KOPT-K1 (cell line): Measurements from ENCODE around the gene OLFML2A.
A peak's percentile ranks its signal among the peaks of the same experiment; 100 is the strongest.
"Not testable (repeated sequence)": the region's sequence is repeated elsewhere in the genome, so short reads cannot be mapped to it uniquely, and the experiment has no call there.

ENCODE experiments used
- H3K27ac ChIP-seq: fragments of 200-600 bp; sonication (generic); 2 replicates; pipeline ENCODE4 v1.5.1; 2016; ENCODE audit warnings: antibody characterized with exemption, mild to moderate bottlenecking, low read depth, low read length; ENCODE audit not compliant: poor library complexity, severe bottlenecking
- H3K36me3 ChIP-seq: fragments of 200-600 bp; sonication (generic); 2 replicates; pipeline ENCODE4 v1.5.1; 2017; ENCODE audit warnings: antibody characterized with exemption, mild to moderate bottlenecking, low read length, moderate library complexity; ENCODE audit not compliant: insufficient read depth
- H3K9me3 ChIP-seq: fragments of 200-600 bp; sonication (generic); 2 replicates; pipeline ENCODE4 v1.5.1; 2017; ENCODE audit warnings: antibody characterized with exemption, low read length, mild to moderate bottlenecking; ENCODE audit not compliant: insufficient read depth, poor library complexity, severe bottlenecking

Gene OLFML2A

DNA sequence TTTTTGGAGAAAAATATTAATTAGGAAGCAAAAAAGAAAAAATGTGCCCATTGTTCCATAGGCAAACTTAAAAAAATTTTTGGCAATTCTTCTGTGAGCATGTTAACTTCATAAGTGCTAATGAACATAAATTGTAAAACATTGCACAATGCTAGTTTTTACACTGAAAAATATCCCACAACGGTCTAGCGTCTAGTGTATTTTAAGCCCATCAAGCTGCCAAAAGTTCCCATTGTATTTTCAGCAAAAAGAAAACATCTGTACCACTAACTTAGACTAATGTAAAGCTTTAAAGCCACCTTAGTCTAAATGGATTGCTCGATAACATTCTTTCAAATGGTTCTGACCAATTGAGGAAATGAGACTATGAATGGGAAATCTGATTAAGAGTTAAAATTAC lies 8.6 kb upstream of the OLFML2A start:
- no peaks in the 10 kb centered on the region for H3K9me3 ChIP-seq
- H3K36me3 ChIP-seq: no peaks in the 10 kb centered on the region
- H3K27ac ChIP-seq: no peak overlapping the region

DNA sequence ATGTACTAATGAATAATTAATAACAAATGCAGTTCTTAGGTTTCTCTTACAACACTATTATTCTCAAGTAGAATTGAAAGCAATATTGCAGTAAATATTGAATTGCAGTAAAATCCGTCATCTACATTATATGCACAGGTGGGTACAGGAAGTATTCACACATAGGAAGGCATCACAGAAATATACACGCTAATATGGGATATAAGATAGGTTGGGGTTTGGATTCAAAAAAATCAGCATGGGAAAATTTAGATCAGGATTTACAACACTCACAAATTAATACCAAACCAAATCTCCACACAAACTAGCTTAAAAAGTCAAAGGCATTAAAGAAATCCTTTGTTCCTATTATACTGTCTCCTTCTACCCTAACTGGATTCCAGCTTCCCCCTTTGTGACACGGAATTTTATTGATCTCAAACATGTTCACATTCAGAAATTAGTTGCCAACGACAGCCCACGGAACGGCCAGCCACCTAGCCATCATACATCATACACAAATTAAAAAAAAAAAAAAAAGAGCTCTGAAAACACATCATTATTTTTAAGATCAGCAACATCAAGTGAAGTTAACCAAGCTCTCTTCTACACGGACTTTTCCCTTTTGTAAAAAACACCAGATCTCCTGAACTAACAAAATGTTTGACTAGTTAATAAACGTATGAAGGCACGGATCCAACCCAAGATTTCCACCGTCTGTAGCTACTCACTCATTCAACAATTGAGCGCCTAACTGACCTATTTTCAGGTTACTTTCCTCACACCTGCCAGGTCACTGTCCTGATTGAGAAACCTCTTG lies 8.0 kb upstream of the OLFML2A start:
- Histone ChIP-seq H3K9me3 (no peaks in the 10 kb centered on the region), H3K36me3 (no peaks in the 10 kb centered on the region), H3K27ac (no peak overlapping the region)

DNA sequence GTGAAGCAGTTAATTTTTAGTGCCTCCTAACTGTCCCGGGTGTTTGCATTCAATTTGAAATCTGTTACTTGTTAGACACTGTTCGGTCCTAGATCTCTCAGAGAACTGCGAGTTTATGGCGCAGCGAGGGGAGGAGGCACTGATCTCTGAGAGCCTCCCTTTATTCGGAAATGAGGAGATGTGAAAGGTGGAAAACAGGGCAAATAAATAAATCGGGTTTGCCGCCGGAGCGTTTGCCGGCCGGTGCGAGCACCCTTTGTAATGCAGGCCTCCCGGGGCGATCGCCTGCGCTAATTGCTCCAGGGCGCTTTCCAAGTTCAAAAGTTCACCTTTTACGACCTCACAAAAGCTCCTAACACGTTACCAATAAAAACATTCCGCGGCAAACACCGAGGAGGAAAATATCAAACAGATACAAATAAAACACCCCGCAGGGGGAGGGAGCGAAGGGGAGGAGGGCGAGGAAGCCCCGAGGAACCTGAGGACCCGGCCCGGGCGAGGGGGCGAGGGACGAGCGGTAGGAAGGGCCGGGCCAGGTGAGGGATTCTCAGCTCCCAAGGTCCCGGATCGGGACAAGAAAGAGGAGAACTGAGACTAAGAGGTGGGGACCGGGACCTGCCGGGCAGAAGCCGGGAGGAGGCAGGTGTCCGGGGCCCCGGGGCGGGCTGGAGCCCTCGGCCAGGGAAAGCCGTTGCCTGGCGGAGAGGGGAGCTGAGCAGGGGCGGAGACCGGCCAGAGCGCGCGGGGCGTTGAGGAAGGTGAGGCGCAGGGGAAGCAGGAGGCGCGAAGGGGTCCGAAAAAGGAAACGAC lies 7.2 kb upstream of the OLFML2A start:
- H3K36me3 ChIP-seq: no peaks in the 10 kb centered on the region
- H3K27ac ChIP-seq: no peak overlapping the region
- no peaks in the 10 kb centered on the region for H3K9me3 ChIP-seq

DNA sequence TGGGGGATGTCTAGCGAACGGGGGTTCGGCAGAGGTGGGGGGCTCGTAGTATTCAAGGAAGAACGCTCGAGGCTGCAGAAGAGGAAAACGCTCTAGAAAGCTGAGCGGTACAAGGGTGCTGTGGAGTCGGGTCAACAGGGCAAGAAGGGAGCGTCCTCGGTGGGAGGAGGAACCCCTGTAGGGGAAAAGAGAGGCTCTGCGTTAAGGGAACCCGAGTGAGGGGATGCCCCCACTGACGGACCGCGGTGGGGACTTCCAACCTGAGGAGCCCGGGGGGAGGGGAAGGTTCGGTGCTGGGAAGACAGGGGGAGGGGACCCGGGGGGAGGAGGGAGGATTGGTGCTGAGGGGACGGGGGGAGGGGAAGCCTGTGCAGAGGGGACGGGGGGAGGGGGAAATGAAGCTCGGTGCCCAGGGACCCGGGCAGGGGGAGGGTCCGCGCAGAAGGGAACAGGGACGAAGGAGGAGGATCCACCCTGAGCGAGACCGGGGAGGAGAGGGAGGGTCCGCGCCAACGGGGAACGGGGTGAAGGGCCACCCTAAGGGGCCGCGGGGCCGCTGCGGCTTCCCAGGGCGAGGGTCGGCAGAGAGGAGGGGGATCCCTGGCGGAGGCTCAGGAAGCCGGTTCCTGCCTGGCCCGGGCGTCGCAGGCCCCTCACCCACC lies 6.4 kb upstream of the OLFML2A start:
- H3K36me3 ChIP-seq: no peaks in the 10 kb centered on the region
- H3K27ac ChIP-seq: no peak overlapping the region
- H3K9me3 ChIP-seq: no peaks in the 10 kb centered on the region

DNA sequence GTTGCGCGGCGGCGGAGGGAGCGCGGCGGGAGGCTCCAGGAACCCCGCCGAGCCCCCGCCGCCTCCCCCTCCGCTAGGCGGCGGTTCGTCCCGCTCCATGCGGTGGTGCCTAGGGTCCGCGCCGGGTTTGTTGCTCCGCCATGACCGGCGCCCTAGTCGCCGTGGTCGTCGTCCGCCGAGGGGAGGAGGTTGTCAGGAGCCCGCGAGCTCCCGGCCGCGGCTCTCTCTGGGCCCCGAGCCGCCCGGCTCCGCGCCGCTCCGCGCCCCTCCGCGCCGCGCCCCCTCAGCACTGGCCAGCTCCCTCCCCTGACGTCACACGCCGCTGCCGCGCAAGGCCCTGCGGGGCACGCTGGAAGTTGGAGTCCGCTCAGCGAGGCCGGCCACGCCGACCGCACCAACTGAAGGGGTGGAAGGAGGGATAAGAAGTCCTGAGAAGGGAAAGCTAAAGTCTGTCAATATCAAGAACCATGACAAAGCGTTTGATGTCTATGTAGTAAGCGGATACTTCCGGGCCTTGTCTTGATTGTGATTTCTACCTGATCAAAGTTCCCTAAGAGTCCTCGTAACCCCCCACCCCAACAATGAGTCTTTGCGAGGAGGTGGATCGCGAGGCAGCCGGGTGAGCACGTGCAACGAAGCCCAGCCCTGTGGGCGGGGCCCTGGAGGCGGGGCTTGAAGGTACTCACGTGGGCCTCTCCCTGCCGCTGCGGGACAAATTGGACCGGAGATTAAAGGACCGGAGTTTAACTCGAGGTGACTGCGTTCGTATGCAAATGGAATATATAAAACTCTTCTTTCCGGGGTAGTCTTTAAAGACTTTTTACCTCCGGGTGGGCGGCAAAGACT lies 5.7 kb upstream of the OLFML2A start, which contains the start of gene NR6A1:
TSS of gene NR6A1 (minus strand) at position 291 of the 846 bp plus-strand sequence.
- Histone ChIP-seq H3K36me3 (no peaks in the 10 kb centered on the region), H3K9me3 (no peaks in the 10 kb centered on the region), H3K27ac (peak within 1 kb of the TSS; percentile 40)

DNA sequence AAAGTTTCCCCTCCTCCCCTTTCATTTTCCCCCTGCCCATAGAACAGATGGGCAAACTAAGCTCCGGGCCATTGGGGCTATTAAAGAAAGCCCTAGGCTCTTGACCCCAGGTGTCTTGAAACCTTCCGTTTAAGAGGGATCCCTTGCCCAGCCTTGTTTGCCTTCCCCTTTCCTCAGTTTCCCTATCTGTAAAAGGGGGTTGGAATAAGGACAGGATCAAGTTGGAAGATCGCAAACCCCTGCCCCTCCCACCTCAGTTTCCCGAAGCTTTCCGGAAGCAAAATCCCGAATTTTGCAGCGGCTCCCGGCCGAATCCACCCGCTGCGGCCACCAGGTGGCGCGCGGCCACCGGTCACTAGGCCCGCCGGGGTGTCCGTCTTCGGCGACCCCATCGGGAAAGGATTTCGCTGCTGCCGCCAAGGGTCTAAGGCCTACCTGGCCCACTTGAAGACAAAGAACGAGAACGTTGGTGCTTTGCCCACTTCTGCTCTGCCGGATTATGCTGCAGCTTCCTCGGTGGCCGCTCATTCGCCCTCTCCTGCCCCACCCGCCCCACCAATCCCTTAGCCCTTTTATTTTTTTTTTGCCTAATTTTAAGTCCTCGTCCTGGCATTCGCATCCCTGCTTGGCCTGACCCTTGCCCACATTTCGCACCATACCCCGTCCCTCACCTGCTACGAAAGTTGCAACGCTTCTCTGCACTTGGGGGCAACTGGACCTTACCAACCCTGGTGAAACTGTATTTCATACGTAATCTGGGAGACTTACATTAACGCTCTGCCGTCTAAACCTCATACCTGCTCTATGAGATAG lies 4.9 kb upstream of the OLFML2A start:
- no peaks in the 10 kb centered on the region for H3K36me3 ChIP-seq
- peak overlapping the region; percentile 40 for H3K27ac ChIP-seq
- no peaks in the 10 kb centered on the region for H3K9me3 ChIP-seq

DNA sequence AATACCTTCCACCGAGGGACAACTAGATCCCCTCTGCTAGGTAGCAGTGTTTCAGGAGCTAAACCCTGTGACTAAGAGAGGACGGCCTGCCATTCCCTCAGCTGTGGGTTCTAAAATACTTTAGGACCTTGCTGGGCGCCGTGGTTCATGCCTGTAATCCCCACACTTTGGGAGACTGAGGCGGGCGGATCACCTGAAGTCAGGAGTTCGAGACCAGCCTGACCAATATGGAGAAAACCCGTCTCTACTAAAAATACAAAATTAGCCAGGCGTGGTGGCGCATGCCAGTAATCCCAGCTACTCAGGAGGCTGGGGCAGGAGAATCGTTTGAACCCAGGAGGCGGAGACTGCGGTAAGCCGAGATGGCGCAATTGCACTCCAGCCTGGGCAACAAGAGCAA lies 4.1 kb upstream of the OLFML2A start:
- H3K9me3 ChIP-seq, H3K36me3 ChIP-seq: not testable (repeated sequence)

DNA sequence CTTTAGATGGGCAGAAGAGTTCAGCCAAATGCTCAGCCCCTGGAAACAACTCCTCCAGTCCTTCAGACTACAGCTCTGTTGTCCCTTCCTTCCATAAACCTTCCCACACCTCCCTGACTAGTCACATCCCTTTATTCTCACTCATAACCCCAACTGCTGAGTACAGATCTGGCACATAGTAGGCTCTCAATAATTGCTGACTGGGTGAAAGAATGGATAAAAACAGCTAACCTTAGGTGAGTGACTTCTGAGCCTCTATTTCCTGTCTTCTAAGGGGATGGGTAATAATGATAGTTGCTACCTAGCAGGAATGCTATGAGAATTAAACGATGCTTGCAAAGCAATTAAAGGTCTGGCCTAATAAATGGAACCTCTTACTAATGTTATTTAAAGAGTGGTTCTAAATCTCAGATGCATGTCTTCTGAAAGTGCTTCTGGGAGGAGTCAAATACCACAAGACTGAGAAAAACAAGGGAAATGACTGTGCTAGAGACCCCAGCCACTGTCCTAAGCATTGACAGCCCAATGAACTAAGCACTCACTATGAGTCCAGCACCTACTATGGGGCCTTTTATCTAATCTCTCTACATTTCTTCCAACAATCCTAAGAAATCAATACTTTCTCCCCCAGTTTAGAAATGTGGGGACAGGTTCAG lies 3.3 kb upstream of the OLFML2A start:
- Histone ChIP-seq H3K9me3 (no peaks in the 10 kb centered on the region), H3K36me3 (no peaks in the 10 kb centered on the region), H3K27ac (no peak overlapping the region)

More for the DNA sequence above, 4.1 kb upstream of the OLFML2A start:
- not testable (repeated sequence) for H3K27ac ChIP-seq

DNA sequence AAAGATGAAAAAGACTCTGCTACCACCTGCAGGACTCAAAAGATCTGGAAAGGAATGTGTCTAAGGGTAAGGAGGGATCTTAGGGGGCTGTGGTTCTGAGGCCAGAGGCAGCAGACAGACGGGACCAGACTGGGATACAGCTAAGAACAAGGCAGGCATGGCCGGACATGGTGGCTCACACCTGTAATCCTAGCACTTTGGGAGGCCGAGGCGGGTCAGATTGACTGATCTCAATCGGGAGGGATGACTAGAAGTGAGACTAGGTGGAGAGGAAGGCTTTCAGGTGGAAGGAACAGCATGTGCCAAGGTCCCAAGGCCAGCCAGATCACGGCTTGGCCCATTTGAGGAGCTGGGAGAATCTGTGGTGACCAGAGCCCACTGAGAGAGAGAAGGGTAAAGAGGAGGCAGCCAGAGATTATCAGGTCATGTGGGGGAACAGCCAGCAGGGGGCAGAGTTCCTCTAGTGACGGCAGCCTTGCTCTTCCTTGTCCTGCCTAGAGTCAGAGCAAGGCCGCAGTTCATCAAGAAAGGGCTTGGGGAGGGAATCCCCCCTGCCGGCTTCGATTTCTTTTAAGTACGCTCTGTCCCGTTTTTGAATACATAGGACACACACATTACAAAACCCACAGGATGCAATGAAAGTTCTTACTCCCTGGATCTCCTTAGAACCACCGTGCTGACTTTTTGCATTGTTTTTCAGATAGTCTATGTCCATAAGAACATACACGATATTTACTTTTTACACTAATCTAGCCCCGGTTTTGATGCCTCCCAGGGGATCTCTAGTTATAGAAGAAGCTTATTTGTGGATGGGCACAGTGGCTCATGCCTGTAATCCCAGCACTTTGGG lies 2.6 kb upstream of the OLFML2A start:
- H3K27ac ChIP-seq: no peak overlapping the region
- no peaks in the 10 kb centered on the region for H3K9me3 ChIP-seq
- no peaks in the 10 kb centered on the region for H3K36me3 ChIP-seq

DNA sequence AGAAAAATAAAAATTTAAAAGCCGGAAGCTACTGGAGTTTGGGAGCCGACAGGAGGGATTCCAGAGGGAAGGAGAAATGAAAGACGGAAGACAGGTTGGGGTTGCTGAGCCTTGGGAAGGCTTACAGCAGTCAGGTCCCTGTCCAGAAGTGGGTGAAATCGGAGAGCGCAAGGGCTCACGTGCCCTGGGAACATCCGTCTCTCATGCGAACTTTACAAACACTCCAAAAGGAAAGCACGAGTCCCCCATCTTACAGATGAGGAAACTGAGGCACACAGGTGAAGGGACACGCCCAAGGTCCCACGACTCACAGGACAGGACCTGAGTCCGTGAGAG lies 347 bp upstream of the OLFML2A start:
- H3K27ac ChIP-seq: no peak overlapping the region
- no peaks in the 10 kb centered on the region for H3K9me3 ChIP-seq
- no peaks in the 10 kb centered on the region for H3K36me3 ChIP-seq

DNA sequence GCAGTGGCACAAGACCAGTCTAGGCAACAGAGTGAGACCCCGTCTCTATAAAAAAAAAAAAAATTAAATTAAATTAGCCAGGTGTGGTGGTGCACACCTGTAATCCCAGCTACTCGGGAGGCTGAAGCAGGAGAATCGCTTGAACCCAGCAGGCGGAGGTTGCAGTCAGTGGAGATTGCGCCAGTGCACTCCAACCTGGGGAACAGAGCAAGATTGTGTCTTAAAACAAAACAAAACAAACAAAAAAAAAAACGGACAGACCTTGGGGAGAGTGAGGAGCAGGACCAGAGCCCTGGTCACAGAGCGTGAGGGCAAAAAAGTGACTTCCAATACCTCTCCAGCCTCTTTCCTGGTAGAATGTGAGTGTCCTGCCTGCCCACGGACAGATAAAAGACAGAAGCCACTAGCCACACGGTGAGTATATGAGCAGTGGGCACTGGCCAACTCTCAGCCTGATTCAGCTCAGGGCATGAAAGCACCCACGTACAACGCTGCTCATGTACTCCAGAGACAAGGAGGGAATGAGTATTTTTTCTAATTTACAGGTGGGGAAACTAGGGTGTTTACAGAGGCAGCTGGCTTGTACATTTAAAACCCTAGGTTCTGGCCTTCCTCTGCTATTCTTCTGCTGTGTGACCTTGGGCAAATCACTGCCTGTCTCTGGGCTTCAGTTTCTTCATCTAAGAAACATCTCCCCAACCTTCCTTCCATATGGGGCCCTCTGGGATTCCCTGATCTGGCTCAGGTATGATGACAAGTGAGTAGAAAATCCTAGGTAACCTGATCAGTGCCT lies 1.8 kb downstream of the OLFML2A start:
- H3K9me3 ChIP-seq: no peaks in the 10 kb centered on the region
- H3K36me3 ChIP-seq: no peaks in the 10 kb centered on the region
- H3K27ac ChIP-seq: no peak overlapping the region

DNA sequence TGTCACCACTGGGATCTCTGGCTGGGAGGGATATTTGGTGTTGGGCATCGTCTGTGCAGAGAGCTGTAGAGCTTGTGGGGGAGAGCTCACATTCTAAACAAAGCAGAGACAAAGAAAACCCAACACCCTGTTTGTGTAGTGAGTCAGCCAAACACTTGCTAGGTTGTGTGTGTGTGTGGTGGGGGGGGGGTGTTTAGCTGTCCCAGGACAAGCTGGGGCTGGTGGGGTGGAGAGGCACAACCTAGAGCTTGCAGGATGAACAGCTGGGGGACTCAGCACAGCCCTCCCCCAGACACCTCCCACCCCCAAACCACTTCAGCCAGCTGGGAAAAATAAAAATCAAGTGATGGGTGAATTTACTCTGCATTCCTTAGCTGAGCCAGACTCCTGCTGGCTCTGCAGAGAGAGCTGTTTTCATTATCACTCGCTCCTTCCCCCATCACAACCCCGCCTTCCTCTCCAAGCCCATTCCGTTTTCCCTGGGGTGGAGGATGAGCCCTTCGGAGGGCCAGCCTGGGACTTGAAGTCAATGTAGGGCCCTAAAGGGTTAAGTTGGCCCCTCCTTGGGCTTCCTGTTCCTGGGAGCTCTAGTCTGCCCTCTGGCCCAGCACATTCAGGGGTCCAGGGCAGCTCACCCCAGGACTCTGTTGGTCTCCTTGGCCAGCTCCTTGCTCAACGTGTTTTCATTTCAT lies 2.6 kb downstream of the OLFML2A start:
- H3K36me3 ChIP-seq: no peaks in the 10 kb centered on the region
- H3K27ac ChIP-seq: no peak overlapping the region
- H3K9me3 ChIP-seq: no peaks in the 10 kb centered on the region
